ENCODE data around the gene CSNK1E. TPM values are rescaled to one million over a fixed set of nuclear protein-coding genes. Genes with fewer than 3 reads are reported as not detected.

Gene CSNK1E
- polyA plus RNA-seq, 1 donor (not counting 4 experiments of a cell fraction or from before 2014, with no cell fraction given): 168 TPM

GRCh38 chr22:38305471-38306448, 11.5 kb downstream of the CSNK1E start:
- FAIRE-seq (peak; percentile 77), DNase-seq (ENCODE audit: low read depth, low spot score) (no peak)
- peak overlapping the region; percentile 65 for H3K4me2 ChIP-seq (ENCODE audit: control insufficient read depth, extremely low read depth, insufficient read depth, low read depth, low read length)
- H3K79me2 ChIP-seq (ENCODE audit: control insufficient read depth, insufficient read depth, low read length): peaks cover 98% of the 10 kb centered on the region
- H3K9me1 ChIP-seq (ENCODE audit: control insufficient read depth, extremely low read depth, insufficient read depth, low read length): peaks cover 8% of the 10 kb centered on the region
- H4K20me1 ChIP-seq (ENCODE audit: control insufficient read depth, extremely low read depth, insufficient read depth, low read length): peaks cover 52% of the 10 kb centered on the region
- peaks cover 35 to 52% of the 10 kb centered on the region in 2 experiments for H3K36me3 ChIP-seq (ENCODE audit: control insufficient read depth in 2 of 2, extremely low read depth in 1 of 2, insufficient read depth in 2 of 2, low read length in 2 of 2)
- no peaks in the 10 kb centered on the region for H3K27me3 ChIP-seq (ENCODE audit: control insufficient read depth, extremely low read depth, insufficient read depth, low read length)
- H3K9ac ChIP-seq (ENCODE audit: control insufficient read depth, extremely low read depth, insufficient read depth, low read length): peak overlapping the region; percentile 66
- H3K4me1 ChIP-seq (ENCODE audit: control insufficient read depth, extremely low read depth, insufficient read depth, low read length): peaks cover 51% of the 10 kb centered on the region
- TF ChIP-seq CTCF (optimal IDR thresholded peaks at IDR 0.05 in 1 of 3, IDR thresholded peaks at IDR 0.05 in 1 of 3, conservative IDR thresholded peaks at IDR 0.05 in 1 of 3; ENCODE audit: extremely low read depth in 1 of 3, insufficient read depth in 2 of 3, low read length in 3 of 3): peak in 2 of 3 experiments; percentile 29 to 31
- TF ChIP-seq EZH2 (IDR thresholded peaks at IDR 0.05; ENCODE audit: low read length): no peak
- dilution Hi-C loops (cut with MboI; ENCODE audit: extremely low pct_ligation_motif_present, low sequenced_read_pairs): no loop called here
- H3K9me3 ChIP-seq (ENCODE audit: control insufficient read depth, low read depth, low read length): no peaks in the 10 kb centered on the region
- H3K4me3 ChIP-seq (ENCODE audit: control insufficient read depth in 2 of 3, extremely low read depth in 1 of 3, insufficient read depth in 2 of 3, low read depth in 1 of 3, low read length in 3 of 3): peak overlapping the region in 1 of 3 experiments; percentile 48
- no peak overlapping the region for H2AFZ ChIP-seq (ENCODE audit: control insufficient read depth, low read length)
- peak overlapping the region; percentile 88 for H3K27ac ChIP-seq (ENCODE audit: control insufficient read depth, insufficient read depth, low read length)

- no peak overlapping the region for H3K4me3 ChIP-seq (ENCODE audit: control insufficient read depth in 2 of 3, extremely low read depth in 1 of 3, insufficient read depth in 2 of 3, low read depth in 1 of 3, low read length in 3 of 3)
- peaks cover 5% of the 10 kb centered on the region for H3K9me1 ChIP-seq (ENCODE audit: control insufficient read depth, extremely low read depth, insufficient read depth, low read length)
- no peaks in the 10 kb centered on the region for H3K27me3 ChIP-seq (ENCODE audit: control insufficient read depth, extremely low read depth, insufficient read depth, low read length)
- dilution Hi-C loops (cut with MboI; ENCODE audit: extremely low pct_ligation_motif_present, low sequenced_read_pairs): no loop called here
- no peak for FAIRE-seq
- H3K4me1 ChIP-seq (ENCODE audit: control insufficient read depth, extremely low read depth, insufficient read depth, low read length): peaks cover 53% of the 10 kb centered on the region
- no peak overlapping the region for H2AFZ ChIP-seq (ENCODE audit: control insufficient read depth, low read length)
- peaks cover 92% of the 10 kb centered on the region for H3K79me2 ChIP-seq (ENCODE audit: control insufficient read depth, insufficient read depth, low read length)
- no peaks in the 10 kb centered on the region for H3K9me3 ChIP-seq (ENCODE audit: control insufficient read depth, low read depth, low read length)
- no peak overlapping the region for H3K27ac ChIP-seq (ENCODE audit: control insufficient read depth, insufficient read depth, low read length)
- H3K36me3 ChIP-seq (ENCODE audit: control insufficient read depth in 2 of 2, extremely low read depth in 1 of 2, insufficient read depth in 2 of 2, low read length in 2 of 2): peaks cover 41 to 52% of the 10 kb centered on the region in 2 experiments
- no peak overlapping the region for H3K9ac ChIP-seq (ENCODE audit: control insufficient read depth, extremely low read depth, insufficient read depth, low read length)
- no peak overlapping the region for H3K4me2 ChIP-seq (ENCODE audit: control insufficient read depth, extremely low read depth, insufficient read depth, low read depth, low read length)
- no peak for DNase-seq (ENCODE audit: low read depth, low spot score)
- TF ChIP-seq EZH2 (IDR thresholded peaks at IDR 0.05; ENCODE audit: low read length) (no peak), CTCF (optimal IDR thresholded peaks at IDR 0.05 in 1 of 3, IDR thresholded peaks at IDR 0.05 in 1 of 3, conservative IDR thresholded peaks at IDR 0.05 in 1 of 3; ENCODE audit: extremely low read depth in 1 of 3, insufficient read depth in 2 of 3, low read length in 3 of 3) (no peak)
- peaks cover 48% of the 10 kb centered on the region for H4K20me1 ChIP-seq (ENCODE audit: control insufficient read depth, extremely low read depth, insufficient read depth, low read length)
Measured at GRCh38 chr22:38304526-38304925, 12.7 kb downstream of the CSNK1E start.
